CD4-positive, alpha-beta T cell treated with Interleukin-17A for 4 hours (primary cell): ENCODE results near the gene TBC1D22B.
"Not testable (repeated sequence)": the region's sequence is repeated elsewhere in the genome, so short reads cannot be mapped to it uniquely, and the experiment has no call there.

Experiments
- DNase-seq: peaks from one replicate; pipeline ENCODE4 v3.0.0-alpha.2; 2020; ENCODE audit warnings: mixed read lengths

The TBC1D22B gene

DNA sequence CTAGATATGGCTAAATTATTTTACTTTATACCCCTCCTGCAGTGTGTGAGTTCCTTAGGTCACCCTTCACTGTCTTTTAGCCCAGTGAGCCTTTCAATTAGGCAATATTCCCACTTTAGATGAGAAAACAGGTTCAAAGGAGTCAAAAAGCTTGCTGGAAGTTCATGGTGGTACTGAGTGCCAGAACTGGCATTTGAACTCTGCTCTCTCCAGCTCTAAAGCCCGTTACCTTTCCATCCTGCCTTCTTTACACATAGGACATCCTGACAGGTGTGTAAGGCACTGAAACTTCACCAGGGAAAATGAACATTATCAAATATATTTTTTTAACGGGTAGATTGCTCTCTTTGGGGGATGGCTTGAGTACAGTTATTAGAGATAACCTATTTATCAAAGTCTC is 11.5 kb downstream of the TBC1D22B start:
- no peak for DNase-seq

DNA sequence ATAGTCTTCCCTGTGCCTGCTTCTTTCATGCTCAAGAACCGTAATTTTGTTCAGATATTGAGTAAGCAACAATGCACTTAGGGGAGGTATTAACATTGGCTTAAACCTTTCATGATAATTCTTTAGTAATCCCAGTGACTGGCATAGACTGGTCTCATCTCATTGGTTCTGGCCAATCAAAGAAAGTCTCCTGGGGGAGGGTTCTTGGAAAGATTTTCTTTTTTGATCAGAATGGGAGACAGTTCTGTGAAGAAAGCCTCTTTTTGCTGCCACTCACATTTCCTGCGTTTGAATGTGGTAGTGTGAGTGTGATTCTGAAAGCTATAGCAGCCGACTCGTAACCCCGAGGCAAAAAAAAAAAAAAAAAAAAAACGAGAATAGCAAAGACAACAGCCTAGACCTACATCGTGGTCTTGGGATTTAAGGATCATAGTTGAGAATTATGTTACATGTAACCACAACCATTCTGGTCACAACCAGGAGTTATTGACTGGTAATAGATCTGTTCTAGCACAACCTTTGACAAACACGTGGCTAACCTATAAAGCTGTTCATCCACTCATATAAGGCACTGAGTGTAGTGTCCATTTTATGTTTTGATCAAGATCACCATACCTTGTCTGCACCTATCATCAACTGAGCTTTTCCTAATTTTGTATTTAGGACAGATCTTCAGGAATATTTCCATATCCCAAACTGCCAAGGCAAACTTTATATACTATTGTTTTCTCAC is 15.4 kb downstream of the TBC1D22B start:
- no peak for DNase-seq

DNA sequence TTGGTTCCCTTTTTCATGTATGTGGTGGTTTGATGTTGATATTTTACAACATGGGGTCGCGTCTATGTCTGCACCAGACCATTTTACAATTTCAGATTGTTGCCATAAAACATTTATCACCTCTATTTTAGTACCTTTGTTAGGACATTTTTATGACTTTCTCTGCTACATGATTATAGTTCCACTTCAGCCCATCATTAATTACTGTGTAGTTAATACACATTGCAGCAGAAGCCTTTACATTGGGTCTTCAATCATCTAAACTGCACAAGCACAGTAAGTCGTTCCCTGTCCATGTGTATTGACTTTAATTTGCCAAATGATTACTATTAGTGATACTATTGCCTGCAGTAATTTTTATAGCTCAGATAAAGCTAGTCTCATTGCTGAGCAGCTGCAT is 16.1 kb downstream of the TBC1D22B start:
- DNase-seq = no peak

DNA sequence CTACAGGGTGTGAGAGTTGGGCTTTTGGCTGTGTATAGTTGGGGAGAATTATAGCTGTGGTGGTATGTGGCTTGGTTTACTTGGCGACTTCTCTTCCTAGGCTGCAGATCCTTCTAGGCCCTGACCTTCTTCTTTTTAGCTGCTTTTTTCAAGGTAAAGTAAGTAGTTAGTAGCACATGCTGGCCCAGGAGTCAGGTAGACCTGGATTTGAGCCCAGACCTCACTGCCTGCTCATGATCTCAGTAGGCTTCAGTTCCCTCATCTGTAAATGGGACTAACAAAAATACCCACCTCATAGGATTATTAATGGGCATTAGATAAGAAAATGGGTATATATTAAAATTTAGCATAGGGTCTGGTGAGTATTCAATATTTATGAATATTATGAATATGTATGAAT is 17.8 kb downstream of the TBC1D22B start:
- DNase-seq = no peak

DNA sequence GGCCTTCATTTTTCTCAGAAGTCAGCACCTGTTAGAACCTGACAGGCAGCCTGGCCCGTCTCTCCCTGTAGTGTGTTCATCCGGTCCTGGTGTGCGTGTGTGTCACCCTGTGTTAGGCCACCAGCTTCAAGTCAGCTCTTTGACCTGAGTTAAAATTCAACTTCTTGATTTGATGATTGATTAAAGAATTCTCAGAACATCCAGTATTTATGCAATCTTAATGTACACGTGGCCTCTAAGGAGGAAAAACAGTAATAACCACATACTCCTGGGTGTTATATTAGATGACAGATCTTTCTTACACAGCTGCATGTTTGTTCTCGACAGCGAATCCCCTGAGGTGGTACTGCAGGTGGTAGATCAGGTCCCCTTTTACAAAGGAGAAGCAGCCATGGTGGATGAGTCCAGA is 19.4 kb downstream of the TBC1D22B start:
- DNase-seq = peak; percentile 12

DNA sequence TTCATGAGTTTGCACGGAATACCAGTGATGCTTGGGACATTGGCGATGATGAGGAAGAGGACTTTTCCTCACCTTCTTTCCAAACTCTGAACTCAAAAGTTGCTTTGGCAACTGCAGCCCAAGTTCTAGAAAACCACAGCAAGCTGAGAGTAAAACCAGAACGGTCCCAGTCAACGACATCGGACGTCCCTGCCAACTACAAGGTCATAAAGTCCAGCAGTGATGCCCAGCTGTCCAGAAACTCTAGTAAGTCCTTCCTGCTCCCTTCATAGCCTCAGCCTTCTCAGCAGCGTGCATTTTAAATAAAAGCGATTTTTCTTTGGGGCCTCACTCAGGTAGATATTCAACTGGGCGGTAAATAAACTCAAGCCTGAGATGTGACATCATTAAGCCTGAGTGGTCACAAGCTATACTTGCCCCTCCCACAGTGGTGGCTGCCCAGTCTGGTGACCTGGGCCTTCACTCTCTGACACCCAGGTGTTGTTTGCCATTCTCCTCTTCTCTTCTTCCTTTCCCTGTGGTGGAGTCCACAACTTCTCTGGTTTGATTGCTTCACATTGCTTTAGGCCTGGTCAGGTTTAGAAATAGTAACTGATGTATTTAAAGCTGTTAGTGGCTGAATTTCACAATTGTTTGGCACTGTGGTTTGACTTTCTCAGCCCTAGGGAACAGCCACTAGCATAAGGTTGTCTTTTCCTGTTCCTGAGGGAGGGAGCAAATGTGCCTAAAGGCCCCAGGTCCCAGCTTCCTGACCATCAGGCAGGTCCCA is 22.0 kb downstream of the TBC1D22B start:
- no peak for DNase-seq

DNA sequence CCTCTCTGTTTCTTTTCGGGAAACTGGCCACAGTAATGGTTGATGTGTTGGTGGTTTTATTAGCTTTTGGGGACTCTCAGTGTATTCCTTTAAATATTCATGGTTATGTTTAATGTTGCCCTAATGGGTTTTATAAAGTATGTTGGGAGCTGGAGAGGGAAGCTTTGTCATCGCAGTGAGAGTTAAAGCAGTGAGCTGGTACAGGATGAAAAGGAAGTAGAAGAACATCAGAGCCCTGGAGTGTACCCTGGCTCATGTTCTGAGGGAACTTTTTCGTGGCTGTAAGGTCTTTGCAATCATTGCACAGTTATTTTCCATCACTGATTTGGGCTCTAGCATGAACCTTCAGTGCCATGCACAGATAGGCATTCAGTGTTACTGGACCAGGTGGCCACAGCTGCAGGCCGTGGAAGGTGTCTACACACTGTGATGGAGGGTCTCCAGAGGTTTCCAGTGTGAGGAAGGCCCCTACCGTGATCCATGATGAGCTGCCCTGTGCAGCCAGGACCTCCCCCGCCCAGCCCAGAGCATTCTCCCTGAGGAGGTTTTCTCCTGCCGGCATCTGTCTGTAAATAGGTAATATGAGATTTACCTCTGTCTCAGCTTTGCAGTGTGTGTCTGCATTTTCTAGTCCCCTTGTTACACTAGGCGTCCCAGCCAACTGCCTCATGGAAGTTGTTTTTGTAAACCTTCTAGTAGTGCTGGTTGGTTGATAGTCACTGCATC is 22.8 kb downstream of the TBC1D22B start:
- DNase-seq = no peak

DNA sequence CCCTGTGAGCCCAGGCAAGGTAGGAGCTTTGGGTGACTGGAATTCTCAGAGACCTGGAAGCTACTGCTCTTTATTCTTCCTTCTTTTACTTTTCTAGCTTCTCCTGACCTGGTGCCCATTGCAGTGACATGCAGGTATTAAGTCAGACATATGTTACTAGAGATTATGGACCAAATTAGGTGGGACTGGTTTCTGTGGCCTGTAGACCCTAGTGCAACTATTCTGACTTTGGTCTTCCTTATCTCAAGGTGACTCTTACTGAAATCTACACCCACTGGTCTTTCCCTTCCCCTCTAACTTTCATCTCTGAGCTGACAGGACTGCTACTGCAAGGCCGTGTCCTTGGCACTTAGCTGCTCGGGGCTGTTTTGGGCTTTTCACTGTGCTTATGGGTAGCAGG is 24.8 kb downstream of the TBC1D22B start:
- DNase-seq = no peak

DNA sequence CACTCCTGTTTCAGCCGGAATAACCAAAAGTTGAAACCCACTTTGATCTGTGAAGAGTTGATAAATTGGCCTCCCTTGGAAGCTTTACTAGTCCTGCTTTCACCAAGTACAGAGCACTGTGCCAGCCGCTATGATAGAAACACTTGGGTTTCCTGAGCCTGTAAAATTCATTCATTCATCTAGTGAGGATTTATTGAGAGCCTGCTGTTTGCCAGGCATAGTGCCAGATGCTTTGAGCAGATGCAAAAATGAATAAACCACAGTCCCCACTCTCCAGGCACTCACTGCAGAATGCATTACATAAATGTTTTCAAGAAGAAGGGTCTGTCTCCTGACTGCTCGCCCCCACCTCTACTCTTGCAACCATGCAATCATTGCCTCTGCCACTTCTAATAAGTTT is 25.7 kb downstream of the TBC1D22B start:
- no peak for DNase-seq

DNA sequence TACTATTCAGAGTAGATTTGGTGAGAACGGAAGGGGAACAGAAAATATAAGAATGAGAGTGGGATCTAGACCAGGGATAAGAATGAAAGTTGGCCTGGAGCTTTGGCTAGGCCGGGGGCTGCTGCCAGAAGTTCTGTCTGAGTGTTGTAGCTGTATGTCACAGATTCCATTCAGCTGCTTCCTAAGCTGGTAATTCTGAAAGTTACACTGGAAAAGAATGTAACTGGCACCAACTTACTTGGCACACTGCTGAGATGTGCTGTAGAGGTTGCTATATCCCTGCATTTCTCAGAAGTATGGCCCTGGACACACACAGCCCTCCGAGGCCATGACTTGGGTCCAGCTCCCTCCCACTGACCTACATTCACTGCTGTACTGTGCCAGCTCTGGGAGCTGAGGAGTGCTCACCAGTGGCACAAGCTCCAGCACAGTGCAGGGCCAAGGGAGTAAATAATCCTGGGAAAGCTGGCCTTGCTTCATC is 26.1 kb downstream of the TBC1D22B start:
- no peak for DNase-seq

DNA sequence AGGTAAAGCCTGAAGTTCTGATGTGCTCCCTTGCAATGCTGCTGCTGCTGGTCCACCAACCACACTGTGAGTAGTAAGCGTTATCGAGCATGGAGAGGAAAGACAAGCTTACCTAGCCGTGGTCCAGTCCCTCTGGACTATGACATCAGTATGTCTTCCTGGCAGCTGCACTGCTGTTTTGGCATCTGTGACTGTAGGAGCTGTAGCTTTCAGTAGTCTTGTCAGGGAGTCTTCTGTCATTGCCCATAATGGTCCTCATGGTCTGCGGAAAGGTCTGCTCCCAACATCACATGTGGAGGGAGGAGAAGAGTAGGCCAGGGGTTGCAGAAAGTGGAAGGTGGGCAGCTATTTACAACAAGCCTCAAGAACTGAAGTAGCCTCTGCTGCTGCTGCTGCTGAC is 27.2 kb downstream of the TBC1D22B start:
- no peak for DNase-seq

DNA sequence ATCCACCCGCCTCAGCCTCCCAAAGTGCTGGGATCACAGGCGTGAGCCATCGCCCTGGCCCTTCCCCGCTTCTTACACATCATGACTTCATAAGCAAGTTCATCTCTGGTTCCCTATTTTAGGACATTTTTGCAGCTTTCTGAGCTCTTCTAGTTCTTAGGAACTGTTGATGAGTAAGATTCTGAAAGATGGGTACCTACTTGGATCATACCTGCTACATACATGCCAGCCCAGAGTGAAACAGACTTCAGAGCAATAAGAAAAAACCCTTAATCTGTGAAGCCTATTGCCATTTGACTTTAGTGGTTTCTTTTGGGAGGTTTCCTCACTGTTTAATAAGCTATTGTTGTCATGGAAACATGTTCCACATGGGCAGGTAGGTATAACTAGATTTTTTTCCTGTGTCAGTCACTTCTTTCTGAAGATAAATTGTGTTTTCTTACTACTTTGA is 28.3 kb downstream of the TBC1D22B start:
- no peak for DNase-seq

DNA sequence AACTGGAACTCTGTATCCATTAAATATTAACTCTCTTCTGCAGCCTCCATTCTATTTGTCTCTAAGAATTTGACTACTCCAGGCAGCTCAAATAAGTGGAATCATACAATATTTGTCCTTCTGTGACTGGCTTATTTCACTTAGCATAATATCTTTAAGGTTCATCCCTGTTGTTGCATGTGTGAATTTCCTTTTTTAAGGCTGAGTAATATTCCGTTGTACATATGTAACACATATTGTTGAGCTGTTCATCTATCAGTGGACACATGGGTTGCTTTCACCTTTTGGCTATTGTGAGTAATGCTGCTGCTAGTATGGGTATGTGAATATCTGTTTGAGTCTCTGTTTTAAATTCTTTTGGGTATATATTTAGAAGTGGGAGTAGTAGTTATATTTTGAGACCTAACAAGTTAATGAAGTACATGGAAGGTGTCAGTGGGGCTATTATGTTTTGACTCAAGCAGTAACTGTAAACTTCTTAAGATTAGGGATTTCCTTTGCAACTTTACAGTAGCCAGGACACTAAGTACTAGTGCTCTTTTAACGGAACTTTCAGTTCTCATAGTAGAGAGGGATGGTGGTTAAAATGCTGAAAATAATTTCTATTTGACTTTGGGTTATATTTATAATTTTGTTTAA is 30.1 kb downstream of the TBC1D22B start:
- DNase-seq = no peak

DNA sequence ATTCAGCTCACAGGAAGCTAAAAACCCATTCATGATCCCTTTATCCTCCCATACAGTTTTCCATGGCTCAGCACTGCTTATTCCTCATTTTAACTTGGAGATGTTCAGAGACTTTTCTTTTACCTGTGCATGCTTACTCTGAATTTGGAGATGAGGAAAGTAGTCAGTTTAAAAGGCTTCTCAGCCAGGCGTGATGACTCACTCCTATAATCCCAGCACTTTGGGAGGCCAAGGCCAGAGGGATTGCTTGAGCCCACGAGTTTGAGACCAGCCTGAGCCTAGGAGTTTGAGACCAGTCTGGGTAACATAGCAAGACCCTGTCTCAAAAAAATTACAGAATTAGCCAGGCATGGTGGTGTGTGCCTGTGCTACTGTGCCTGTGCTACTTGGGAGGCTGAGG is 30.7 kb downstream of the TBC1D22B start:
- DNase-seq = no peak

DNA sequence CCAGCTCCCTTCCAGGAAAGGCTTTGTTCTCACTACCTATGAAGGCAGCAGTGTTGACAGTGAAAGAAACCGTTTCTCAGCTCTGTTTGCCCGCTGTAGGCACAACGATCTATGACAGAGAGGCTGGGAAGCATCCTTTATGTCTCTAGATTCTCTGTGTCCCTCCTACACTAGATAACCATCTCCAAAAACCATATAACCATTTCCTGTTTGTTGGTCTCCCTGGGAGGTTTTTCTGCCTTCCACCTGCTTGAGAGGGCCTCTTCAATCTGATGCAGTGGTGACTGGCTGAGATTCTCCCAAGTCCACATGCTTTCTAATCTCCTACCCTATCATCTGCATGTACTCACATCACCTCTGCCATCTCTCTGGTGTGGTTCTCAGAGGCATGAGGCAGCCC is 32.4 kb downstream of the TBC1D22B start:
- peak; percentile 25 for DNase-seq

DNA sequence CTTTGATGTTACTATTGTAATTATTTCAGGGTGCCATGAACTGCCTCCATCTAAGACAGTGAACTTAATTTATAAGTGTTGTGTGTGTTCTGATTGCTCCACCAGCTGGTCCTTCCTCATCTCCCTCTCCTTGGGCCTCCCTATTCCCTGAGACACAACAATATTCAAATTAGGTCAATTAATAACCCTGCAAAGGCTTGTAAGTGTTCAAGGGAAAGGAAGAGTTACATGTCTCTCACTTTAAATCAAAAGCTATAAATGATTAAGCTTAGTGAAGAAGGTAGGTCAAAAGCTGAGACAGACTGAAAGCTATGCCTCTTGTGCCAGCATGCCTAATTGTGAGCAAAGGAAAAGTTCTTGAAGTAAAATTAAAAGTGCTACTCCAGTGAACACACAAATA is 35.9 kb downstream of the TBC1D22B start:
- DNase-seq = no peak

DNA sequence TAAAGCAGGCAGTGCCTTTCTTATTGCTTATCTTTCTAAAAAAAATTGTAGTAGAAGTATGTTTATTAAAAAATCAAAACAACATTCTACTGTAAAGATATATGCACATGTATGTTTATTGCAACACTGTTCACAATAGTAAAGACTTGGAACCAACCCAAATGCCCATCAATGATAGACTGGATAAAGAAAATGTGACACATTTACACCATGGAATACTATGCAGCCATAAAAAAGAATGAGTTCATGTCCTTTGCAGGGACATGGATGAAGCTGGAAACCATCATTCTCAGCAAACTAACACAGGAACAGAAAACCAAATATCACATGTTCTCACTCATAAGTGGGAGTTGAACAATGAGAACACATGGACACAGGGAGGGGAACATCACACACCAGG is 40.1 kb downstream of the TBC1D22B start:
- not testable (repeated sequence) for DNase-seq

DNA sequence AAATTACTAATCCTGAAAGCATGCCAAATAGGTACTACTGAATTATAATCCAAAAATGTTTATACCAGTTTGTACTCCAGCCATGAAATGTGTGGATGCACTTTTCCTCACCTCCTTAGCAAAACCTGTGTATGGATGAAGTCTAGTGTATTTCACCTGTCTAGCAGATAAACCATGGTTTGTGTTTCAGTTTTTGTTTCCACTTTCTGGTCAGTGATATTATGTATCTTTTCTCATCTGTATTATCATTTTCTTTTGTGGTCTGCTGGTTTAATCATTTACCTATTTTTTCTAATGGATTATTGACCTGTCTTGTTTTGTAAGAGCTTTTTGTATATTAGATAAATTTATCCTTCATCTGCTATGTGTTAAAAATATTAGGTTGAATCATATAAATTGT is 41.4 kb downstream of the TBC1D22B start:
- no peak for DNase-seq

DNA sequence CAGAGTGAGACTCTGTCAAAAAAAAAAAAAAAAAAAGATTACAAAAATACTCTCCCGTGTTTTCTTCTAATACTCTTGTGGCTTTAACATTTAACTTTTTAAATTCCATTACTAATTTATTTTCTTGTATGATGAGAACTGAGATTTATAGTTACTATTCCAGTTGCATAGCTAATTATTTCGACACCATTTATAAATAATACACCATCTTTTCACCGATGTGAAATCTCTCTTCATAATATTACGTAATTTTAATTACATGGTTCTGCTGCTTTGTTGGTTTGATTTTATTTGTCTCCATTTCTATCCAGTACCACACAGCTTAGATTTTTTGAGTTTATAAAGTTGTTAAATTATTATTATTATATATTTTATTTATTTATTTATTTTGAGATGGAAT is 42.4 kb downstream of the TBC1D22B start:
- no peak for DNase-seq

DNA sequence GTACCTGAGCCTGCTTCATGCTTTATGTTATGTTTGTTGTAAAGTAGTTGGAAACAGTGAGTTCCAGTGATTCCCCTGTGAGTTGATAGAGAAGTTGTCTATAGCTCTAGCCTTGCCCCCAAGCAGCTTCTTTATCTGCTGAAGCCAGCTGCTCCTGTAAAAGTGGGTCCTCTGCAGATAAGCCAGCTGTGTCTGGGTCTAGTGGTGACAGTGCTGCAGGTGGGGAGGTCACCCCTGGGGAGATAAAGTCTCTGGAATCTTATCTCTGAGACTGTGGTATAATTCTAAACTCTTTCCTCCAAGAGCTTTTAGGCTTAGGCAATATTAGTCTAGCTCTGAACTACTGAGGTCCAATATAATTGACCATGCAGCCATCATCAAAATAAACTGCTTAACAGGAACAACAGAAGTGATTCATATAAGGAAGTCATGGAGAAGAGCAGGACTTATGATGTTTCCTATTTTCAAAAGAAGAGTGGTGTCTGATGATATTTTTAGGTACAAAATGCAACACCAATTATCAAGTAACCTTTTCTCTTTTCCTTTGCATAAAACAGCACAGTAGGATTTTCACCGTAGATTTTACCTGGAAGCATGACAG is 44.6 kb downstream of the TBC1D22B start:
- no peak for DNase-seq

DNA sequence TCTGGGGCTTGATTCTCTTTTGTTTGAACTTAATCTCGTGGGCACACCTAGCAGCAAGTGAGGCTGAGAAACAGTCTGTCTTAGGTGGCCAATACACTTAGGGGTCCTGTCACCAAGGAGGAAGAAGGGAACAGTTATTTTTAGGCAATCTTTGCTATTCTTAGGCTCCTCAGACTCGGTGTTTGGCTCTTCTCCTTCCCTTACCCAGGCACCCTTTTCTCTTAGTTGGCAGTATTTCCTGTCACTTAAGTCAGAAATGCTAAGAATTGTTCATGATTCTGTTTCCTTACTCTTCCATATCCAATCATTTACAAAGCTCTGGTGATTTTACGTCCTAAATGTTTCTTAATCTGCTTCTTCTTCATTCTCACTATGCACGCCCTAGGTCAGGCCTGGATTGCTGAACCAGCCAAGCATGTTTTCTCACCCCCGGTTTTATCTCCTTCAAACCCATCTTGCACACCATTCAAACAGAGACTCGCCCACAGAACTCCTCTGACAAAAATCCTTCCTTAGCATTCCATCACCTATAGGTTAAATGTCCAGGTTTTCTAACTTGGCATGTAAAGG is 45.6 kb downstream of the TBC1D22B start:
- DNase-seq = no peak

DNA sequence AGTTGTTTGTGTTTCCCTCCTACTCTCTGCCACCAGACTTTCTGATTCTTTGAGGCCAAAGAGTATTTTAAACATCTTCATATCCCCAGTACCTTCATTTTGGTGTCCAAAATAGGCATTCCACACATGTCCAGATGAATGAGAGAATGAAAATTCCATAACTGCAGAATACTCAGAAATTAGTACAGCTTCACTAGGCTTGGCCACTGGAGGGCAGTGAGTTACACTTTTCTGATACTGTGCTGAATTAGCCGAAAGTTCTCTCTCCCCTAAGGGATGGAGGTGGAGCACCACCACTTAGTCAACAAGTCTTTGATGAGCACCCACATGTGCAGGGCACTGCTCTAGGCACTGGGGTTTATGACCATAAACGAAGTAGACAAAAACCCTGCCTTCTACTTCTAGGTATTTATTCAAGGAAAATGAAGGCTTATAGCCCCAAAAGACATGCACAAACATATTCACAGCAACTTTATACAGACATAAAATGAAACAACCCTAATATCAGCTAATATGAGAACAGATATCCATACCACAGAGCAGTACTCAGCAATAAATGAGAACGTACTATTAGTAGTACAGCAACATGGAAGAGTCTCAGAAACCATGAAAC is 46.4 kb downstream of the TBC1D22B start:
- DNase-seq = peak; percentile 9
